ENCODE results near the gene PLAGL1. TPM values are rescaled to one million over a fixed set of nuclear protein-coding genes. Genes with fewer than 3 reads are reported as not detected.

Gene PLAGL1
- total and polyA plus RNA-seq, 2 experiments from 2014 or later: 9.0 to 17.2 TPM

GRCh38 chr6:143939364-143939763 lies 68.7 kb downstream of the PLAGL1 start:
- DNase-seq (ENCODE audit: low read depth in 1 of 2, low spot score in 1 of 2): no peak
- Histone ChIP-seq H3K4me3 (no peak overlapping the region), H3K9me3 (ENCODE audit: low read depth) (no peaks in the 10 kb centered on the region), H3K36me3 (no peaks in the 10 kb centered on the region), H3K27ac (no peak overlapping the region), H3K27me3 (no peaks in the 10 kb centered on the region), H3K4me1 (ENCODE audit: low read depth) (no peaks in the 10 kb centered on the region)
- no peak for TF ChIP-seq CTCF (IDR thresholded peaks at IDR 0.05; ENCODE audit: low read depth, low read length)

GRCh38 chr6:143937668-143937970 lies 70.4 kb downstream of the PLAGL1 start:
- TF ChIP-seq CTCF (IDR thresholded peaks at IDR 0.05; ENCODE audit: low read depth, low read length): no peak

GRCh38 chr6:143936778-143937667 lies 71.0 kb downstream of the PLAGL1 start:
- H3K27me3 ChIP-seq: no peaks in the 10 kb centered on the region
- peak in 1 of 2 donors; percentile 5 for DNase-seq (ENCODE audit: low read depth in 1 of 2, low spot score in 1 of 2)
- no peak overlapping the region for H3K4me3 ChIP-seq
- no peaks in the 10 kb centered on the region for H3K4me1 ChIP-seq (ENCODE audit: low read depth)
- H3K9me3 ChIP-seq (ENCODE audit: low read depth): no peaks in the 10 kb centered on the region
- no peak overlapping the region for H3K27ac ChIP-seq
- no peak for TF ChIP-seq CTCF (IDR thresholded peaks at IDR 0.05; ENCODE audit: low read depth, low read length)
- H3K36me3 ChIP-seq: no peaks in the 10 kb centered on the region

More at GRCh38 chr6:143937668-143937970, 70.4 kb downstream of the PLAGL1 start:
- DNase-seq (ENCODE audit: low read depth in 1 of 2, low spot score in 1 of 2): peak in 1 of 2 donors; percentile 22
- H3K4me1 ChIP-seq (ENCODE audit: low read depth): no peaks in the 10 kb centered on the region
- H3K4me3 ChIP-seq: no peak overlapping the region
- no peaks in the 10 kb centered on the region for H3K27me3 ChIP-seq
- no peak overlapping the region for H3K27ac ChIP-seq
- H3K36me3 ChIP-seq: no peaks in the 10 kb centered on the region
- no peaks in the 10 kb centered on the region for H3K9me3 ChIP-seq (ENCODE audit: low read depth)

- Histone ChIP-seq H3K9me3 (ENCODE audit: low read depth) (no peaks in the 10 kb centered on the region), H3K27ac (no peak overlapping the region), H3K36me3 (no peaks in the 10 kb centered on the region), H3K27me3 (no peaks in the 10 kb centered on the region), H3K4me3 (no peak overlapping the region), H3K4me1 (ENCODE audit: low read depth) (no peaks in the 10 kb centered on the region)
- no peak for DNase-seq (ENCODE audit: low read depth in 1 of 2, low spot score in 1 of 2)
- no peak for TF ChIP-seq CTCF (IDR thresholded peaks at IDR 0.05; ENCODE audit: low read depth, low read length)
Measured at GRCh38 chr6:143936347-143936746, 71.7 kb downstream of the PLAGL1 start.

- Histone ChIP-seq H3K9me3 (ENCODE audit: low read depth) (no peaks in the 10 kb centered on the region), H3K4me1 (ENCODE audit: low read depth) (no peaks in the 10 kb centered on the region), H3K4me3 (no peak overlapping the region), H3K36me3 (no peaks in the 10 kb centered on the region), H3K27me3 (no peaks in the 10 kb centered on the region), H3K27ac (no peak overlapping the region)
- no peak for TF ChIP-seq CTCF (IDR thresholded peaks at IDR 0.05; ENCODE audit: low read depth, low read length)
- DNase-seq (ENCODE audit: low read depth in 1 of 2, low spot score in 1 of 2): no peak
Measured at GRCh38 chr6:143934867-143935266, 73.2 kb downstream of the PLAGL1 start.
